ENCODE measurements around the gene ZNF239.
"Not testable (repeated sequence)": the region's sequence is repeated elsewhere in the genome, so short reads cannot be mapped to it uniquely, and the experiment has no call there.

ZNF239 gene

GRCh38 chr10:43576062-43576461, 1.6 kb upstream of the ZNF239 start:
- DNase-seq = no peak

GRCh38 chr10:43574906-43575305, 490 bp upstream of the ZNF239 start:
- DNase-seq = no peak

- no peak for DNase-seq
These were observed 991 bp downstream of the ZNF239 start for GRCh38 chr10:43573250-43574000.

- no peak for DNase-seq
These were observed 3.4 kb downstream of the ZNF239 start for GRCh38 chr10:43570971-43571370.

- no peak for DNase-seq
These were observed 4.7 kb downstream of the ZNF239 start for GRCh38 chr10:43569681-43570080.

- DNase-seq = no peak
These were observed 17.2 kb downstream of the ZNF239 start for GRCh38 chr10:43557214-43557613.

GRCh38 chr10:43543746-43544145, 30.7 kb downstream of the ZNF239 start:
- not testable (repeated sequence) for DNase-seq

GRCh38 chr10:43524434-43525247, 49.8 kb downstream of the ZNF239 start:
- DNase-seq = no peak

All from GDM1 (cell line).